Progenitor cell of endocrine pancreas (in vitro differentiated cells): ENCODE measurements around the gene LCN10. TPM values are rescaled to one million over a fixed set of nuclear protein-coding genes. Genes with fewer than 3 reads are reported as not detected.

Experiments used
- DNase-seq: peaks from one replicate; pipeline ENCODE4 v3.0.0; 2021; ENCODE audit warnings: low spot score; ENCODE audit not compliant: unreplicated experiment
- H3K27ac Mint-ChIP-seq: 2 replicates; pipeline ENCODE4 v1.8.0; 2021; ENCODE audit warnings: mild to moderate bottlenecking, moderate library complexity, mixed read lengths
- H3K27me3 Mint-ChIP-seq: 2 replicates; pipeline ENCODE4 v1.8.0; 2021; ENCODE audit warnings: mixed read lengths
- H3K36me3 Mint-ChIP-seq: 2 replicates; pipeline ENCODE4 v1.8.0; 2022; ENCODE audit warnings: mixed read lengths; ENCODE audit not compliant: insufficient read depth
- H3K4me1 Mint-ChIP-seq: 2 replicates; pipeline ENCODE4 v1.8.0; 2021; ENCODE audit warnings: low read depth, mixed read lengths
- H3K4me3 Mint-ChIP-seq: 2 replicates; pipeline ENCODE4 v1.8.0; 2021; ENCODE audit warnings: low read depth, mild to moderate bottlenecking, moderate library complexity, mixed read lengths
- H3K9me3 Mint-ChIP-seq: 2 replicates; pipeline ENCODE4 v1.8.0; 2021; ENCODE audit warnings: low read depth, mixed read lengths
- total RNA-seq: library from RNA; stranded (reverse); gene quantifications from 2 replicates; pipeline ENCODE4 v1.2.1, GENCODE V29; 2021
- TF ChIP-seq, protein P1 (sequence below): fragments of 200-600 bp; sonication (generic); IDR thresholded peaks from one replicate; pipeline ENCODE4 v1.5.0; 2021; ENCODE audit warnings: antibody characterized with exemption, mild to moderate bottlenecking; ENCODE audit not compliant: unreplicated experiment

LCN10 gene
- total RNA-seq, 1 donor from 2014 or later: not detected

DNA sequence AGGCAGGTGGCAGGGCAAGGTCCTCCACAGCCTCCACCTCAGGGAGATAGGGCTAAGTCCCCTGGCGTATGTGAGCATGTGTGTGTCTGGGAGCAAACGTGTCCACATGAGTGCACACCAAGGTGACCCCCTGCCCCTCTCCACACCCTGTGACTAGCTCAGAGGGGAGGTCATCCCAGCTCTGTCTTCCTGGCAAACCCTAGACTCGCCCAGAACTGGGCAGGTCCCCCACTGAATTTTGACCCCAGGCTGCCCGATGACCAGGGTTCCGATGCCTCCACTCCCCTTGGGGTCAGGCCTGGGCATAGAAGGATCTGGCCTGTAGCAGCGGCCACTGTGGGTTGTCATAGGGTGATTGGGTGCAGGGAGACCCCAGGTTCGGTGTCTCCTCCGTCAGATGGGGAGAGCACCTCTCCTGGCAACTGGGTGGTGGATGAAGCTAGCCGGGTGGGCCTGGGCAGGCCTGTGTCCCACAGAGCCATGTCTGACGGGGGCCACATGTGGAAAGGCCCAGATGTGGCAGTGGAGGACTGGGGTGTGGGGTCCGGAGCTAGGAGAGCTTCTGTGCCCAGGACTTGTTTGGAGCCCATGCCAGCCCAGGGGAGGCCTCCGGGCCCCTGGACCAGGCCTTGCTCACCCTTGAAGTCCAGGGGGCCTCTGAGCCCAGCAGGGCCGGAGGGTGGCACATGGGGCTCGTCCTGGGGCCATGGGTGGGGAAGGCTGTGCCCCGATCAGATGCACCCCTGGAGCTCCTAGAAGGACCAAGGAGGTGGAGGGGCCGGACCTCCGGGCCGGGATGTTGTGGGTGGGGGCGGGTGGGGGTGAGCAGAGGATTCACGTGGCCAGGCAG is 24.2 kb downstream of the LCN10 start:
- no peak overlapping the region for H3K4me3 Mint-ChIP-seq
- no peaks in the 10 kb centered on the region for H3K4me1 Mint-ChIP-seq
- H3K36me3 Mint-ChIP-seq: peaks cover 8% of the 10 kb centered on the region
- DNase-seq: no peak
- H3K27me3 Mint-ChIP-seq: no peaks in the 10 kb centered on the region
- no peaks in the 10 kb centered on the region for H3K9me3 Mint-ChIP-seq
- H3K27ac Mint-ChIP-seq: no peak overlapping the region
- TF ChIP-seq, protein P1, sequence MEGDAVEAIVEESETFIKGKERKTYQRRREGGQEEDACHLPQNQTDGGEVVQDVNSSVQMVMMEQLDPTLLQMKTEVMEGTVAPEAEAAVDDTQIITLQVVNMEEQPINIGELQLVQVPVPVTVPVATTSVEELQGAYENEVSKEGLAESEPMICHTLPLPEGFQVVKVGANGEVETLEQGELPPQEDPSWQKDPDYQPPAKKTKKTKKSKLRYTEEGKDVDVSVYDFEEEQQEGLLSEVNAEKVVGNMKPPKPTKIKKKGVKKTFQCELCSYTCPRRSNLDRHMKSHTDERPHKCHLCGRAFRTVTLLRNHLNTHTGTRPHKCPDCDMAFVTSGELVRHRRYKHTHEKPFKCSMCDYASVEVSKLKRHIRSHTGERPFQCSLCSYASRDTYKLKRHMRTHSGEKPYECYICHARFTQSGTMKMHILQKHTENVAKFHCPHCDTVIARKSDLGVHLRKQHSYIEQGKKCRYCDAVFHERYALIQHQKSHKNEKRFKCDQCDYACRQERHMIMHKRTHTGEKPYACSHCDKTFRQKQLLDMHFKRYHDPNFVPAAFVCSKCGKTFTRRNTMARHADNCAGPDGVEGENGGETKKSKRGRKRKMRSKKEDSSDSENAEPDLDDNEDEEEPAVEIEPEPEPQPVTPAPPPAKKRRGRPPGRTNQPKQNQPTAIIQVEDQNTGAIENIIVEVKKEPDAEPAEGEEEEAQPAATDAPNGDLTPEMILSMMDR: no peak

DNA sequence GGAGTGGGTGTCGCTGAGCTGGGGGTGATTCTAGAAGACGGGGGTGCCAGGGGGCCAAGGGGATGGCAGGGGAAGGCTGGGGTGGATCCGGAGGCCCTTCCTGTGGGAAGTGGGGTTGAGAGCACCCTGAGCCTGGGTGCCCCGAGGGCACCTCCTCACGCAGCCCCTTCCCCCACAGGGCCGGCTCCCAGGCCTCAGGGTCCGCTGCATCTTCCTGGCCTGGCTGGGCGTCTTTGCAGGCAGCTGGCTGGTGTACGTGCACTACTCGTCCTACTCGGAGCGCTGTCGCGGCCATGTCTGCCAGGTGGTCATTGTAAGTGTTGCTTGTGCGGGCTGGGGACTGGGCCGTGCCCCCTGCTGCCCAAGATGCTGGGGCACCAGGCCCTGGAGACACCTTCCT is 25.3 kb downstream of the LCN10 start:
- DNase-seq: no peak
- Mint-ChIP-seq H3K27me3 (no peaks in the 10 kb centered on the region), H3K36me3 (peaks cover 7% of the 10 kb centered on the region), H3K4me3 (no peak overlapping the region), H3K9me3 (no peaks in the 10 kb centered on the region), H3K4me1 (peaks cover 3% of the 10 kb centered on the region), H3K27ac (no peak overlapping the region)
- TF ChIP-seq, protein P1: no peak

DNA sequence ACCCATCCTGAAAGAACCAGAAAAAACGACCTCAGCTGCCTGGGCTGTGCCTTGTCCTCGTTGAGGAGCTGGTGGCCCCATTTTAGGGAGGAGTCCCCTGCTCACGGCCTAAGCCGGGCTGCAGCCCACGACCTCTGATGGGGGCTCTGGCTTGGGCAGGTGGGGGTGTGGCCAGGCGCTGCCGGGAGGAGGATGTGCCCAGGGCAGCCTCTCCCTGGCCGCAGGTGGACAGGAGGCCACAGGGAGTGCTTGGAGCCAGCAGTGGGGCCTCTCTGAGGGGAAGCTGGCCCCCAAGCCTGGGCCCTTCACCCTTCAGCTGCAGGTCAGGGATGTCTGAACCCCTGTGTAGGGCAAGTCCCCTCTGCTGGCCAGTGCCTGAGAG is 27.9 kb downstream of the LCN10 start:
- H3K4me3 Mint-ChIP-seq: no peak overlapping the region
- H3K27me3 Mint-ChIP-seq: peaks cover 3% of the 10 kb centered on the region
- peaks cover 5% of the 10 kb centered on the region for H3K36me3 Mint-ChIP-seq
- no peaks in the 10 kb centered on the region for H3K9me3 Mint-ChIP-seq
- peaks cover 4% of the 10 kb centered on the region for H3K4me1 Mint-ChIP-seq
- no peak overlapping the region for H3K27ac Mint-ChIP-seq
- DNase-seq: no peak
- TF ChIP-seq, protein P1: no peak

DNA sequence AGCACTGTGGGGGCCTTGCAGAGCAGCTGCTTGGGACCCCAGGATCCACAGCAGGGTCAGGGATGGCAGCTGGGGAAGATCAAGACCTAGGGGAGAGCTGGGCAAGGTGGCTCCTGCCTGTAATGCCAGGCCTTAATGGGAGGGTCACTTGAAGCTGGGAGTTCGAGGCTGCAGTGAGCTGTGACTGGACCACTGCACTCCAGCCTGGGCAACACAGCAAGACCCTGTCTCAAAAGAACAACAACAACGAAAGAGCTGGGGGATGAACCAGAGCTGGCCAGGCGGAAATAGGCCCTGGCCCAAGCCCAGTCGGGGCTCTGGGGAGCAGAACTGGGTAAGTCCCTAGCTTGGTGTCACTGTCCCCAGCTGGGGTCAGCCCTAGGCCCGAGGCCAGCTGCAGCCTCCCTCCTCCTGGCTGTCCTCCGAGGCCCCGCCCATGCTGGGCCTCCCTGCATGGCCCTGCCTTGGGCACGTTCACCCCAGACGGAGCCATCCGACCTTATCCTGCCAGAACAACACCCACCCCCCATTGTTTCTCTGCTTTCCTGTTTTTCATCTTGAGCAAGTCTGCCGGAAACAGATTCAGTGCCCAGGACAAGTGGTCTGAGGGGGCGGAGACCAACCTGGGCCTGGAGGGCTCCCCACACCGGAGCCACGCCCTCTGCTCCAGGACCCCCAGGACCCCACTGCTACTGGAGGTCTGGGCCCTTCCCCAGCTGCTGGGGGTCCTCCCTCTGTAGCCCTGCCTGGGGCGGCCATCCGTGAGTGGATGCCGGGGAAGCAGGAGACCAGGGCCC is 28.4 kb downstream of the LCN10 start:
- TF ChIP-seq, protein P1: no peak
- H3K27me3 Mint-ChIP-seq: peaks cover 3% of the 10 kb centered on the region
- peak overlapping the region; percentile 69 for H3K27ac Mint-ChIP-seq
- peaks cover 5% of the 10 kb centered on the region for H3K36me3 Mint-ChIP-seq
- peak overlapping the region; percentile 21 for H3K4me3 Mint-ChIP-seq
- no peak for DNase-seq
- peaks cover 4% of the 10 kb centered on the region for H3K4me1 Mint-ChIP-seq
- no peaks in the 10 kb centered on the region for H3K9me3 Mint-ChIP-seq

DNA sequence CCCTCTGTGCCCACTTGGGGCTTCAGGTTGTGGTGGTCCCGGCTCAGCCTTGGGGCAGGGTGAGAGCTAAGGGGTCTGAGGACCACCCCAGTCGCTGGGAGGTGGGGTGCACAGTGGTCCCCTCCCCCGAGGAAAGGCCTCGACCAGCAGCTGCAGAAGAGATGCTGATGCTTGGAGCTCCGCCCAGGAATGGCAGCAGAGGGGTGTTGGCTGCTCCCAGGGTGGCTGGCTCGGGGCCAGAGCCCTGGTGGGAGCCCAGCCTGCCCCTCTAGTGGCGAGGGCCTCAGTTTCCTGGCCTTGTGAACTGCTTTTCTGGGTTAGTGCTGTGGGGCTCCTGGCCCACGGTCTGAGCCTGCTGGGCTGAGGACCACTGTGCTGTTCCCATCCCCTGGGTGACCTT is 29.2 kb downstream of the LCN10 start:
- Mint-ChIP-seq H3K4me1 (peaks cover 4% of the 10 kb centered on the region), H3K27me3 (peaks cover 3% of the 10 kb centered on the region), H3K36me3 (peaks cover 5% of the 10 kb centered on the region), H3K27ac (peak overlapping the region; percentile 20), H3K4me3 (peak overlapping the region; percentile 67), H3K9me3 (no peaks in the 10 kb centered on the region)
- TF ChIP-seq, protein P1: no peak
- DNase-seq: no peak
